HT-29 (cell line): Measurements from ENCODE around the gene RARA. TPM values are rescaled to one million over a fixed set of nuclear protein-coding genes. Genes with fewer than 3 reads are reported as not detected.

ENCODE experiments used
- DNase-seq: peaks from one replicate; pipeline ENCODE4 v3.0.0-alpha.2; 2015; ENCODE audit warnings: low spot score
- total RNA-seq: library from RNA; depleted of rRNA; stranded (reverse); fragments of >200 nt; shearing (Covaris generic); gene quantifications from 2 replicates; pipeline ENCODE4 v1.2.3, GENCODE V29; 2014; rRNA removed

RARA gene
- total RNA-seq, result 40.0 and 44.5 TPM in 2 replicates

DNA sequence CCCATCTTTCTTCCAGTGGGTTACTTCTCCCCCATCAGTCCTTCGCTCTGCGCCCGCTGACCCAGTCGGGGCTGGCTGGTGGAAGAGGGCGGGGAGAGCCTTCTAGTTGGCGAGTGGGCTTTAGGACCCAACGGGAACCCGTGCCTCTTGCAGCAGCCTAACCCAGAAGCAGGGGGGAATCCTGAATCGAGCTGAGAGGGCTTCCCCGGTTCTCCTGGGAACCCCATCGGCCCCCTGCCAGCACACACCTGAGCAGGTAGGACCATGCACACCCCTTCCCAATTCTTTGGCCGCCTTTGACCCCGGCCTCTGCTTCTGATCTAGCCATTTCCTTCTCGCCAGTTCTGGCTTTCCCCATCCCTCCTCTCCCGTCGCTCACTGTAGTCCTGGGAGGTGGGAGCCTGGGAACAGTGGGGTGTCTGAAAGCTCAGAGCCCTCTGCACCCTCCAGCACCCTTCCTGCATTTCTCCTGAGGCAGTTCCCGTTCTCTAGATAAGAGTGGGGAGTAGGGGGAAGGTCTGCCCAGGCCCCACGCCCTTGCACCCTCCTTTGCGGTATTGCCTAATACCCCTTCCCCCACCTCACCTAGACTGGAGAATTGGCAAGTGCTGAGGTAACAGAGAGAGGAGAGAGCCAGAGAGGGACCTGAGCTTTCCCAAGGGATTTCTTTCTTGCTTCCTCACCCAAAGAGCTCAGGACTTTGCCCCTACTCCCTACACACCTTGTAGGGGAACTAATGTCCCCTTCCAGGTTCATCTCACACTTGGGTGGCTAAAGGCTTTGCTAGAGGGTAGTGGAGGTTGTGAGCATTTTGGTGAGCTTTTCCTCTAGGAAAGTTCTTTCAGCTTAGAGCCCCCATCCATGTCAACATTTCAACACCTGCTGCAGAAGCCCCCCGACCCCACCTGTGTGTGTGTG lies at the start of gene RARA:
Gene RARA (plus strand): TSS at position 150 of the 918 bp plus-strand sequence. CDS start 22,039 bp downstream, outside the sequence.
- peak; percentile 58 for DNase-seq

DNA sequence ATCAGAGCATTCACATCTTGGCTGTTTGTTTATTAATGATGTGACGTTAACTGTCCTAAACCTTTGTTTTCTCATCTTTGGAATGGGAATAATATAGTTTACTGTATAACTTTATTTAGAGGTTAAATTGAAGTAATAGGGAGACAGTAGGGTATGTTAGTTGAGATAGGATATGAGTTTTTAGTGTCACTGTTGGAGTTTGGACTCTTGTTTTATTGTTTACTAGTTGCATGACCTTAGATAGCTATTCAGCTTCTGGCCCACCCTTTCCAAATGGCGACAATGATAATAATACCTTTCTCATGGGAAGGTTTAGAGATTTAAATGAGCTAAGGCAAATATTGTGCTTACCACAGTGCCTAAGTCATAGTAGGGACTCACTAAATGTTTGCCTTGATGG lies 49.5 kb upstream of the RARA start:
- no peak for DNase-seq

- no peak for DNase-seq
Measured at GRCh38 chr17:40260528-40260927, 48.5 kb upstream of the RARA start.

DNA sequence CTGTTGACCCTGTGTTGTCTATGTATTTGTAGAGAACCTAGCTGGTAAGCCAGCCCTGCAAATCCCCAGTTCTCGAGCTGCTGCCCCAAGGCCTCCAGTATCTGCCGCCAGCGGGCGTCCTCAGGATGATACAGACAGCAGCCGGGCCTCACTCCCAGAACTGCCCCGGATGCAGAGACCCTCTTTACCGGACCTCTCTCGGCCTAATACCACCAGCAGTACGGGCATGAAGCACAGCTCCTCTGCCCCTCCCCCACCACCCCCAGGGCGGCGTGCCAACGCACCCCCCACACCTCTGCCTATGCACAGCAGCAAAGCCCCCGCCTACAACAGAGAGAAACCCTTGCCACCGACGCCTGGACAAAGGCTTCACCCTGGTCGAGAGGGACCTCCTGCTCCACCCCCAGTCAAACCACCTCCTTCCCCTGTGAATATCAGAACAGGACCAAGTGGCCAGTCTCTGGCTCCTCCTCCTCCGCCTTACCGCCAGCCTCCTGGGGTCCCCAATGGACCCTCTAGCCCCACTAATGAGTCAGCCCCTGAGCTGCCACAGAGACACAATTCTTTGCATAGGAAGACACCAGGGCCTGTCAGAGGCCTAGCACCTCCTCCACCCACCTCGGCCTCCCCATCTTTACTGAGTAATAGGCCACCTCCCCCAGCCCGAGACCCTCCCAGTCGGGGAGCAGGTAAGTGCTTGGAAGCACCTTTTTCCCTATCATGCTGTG lies 44.4 kb upstream of the RARA start:
- no peak for DNase-seq

GRCh38 chr17:40265337-40265736 lies 43.6 kb upstream of the RARA start:
- DNase-seq, result no peak

DNA sequence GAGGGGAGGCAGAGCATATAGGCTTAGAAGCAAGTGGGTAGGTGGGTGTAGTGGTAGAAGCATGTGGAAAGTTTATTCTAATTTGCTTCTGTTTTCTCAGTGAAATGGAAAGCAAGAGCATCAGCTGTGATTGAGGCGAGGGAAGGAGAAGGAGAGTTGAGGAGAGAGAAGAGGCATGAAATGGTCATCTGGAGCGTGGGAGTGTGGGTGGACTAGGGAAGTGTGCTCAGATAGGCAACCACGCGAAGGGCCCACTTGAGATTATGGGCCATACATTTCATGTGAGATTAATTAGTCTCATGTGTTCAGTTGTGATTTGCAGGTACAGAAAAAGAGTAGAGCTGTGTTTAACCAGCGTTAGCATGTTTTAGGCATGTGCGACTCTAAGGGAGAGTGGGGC lies 42.1 kb upstream of the RARA start:
- DNase-seq, result no peak

DNA sequence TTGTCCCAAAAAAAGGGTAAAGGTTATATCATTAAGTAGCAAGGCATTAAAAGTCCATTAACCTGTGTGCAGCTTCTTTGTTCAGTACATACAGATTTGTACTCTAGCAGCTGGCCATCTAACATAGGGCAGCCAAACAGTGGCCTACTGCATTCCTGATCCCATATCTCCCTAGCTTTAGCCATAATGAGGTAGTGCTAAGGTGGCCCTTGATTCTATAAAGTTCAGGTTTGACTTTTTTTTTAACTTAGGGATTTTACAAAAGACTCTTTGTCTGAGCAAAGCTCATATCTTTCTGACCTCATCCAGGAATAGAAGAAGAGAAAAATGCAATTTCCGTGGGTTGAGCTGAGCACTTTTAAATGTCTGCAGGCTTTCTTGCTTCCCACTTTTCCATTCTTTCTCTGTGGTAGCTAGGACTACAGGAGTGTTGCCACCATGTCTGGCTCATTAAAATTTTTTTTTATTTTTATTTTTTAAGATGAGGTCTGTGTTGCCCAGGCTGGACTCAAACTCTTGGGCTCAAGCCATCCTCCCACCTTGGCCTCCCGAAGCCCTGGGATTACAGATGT lies 40.8 kb upstream of the RARA start:
- no peak for DNase-seq

DNA sequence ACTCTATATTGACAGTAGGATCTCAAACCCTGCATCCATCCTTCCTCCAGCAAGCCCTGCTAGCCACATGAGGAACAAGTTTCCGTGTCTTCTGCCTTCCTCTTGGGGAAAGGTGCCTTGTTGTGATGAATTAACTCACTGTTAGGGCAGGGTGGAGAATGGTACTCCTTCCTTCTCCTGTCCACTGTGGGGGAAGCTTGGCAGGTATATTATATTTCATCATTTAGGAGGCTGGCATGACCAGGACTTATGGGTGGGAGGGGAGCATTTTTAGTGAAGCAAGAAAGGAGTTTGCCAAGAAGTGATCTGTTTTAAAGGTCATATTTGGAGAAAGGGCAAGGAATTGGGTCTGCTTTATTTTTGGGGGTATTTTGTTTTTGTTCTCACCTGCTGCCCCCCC lies 30.6 kb upstream of the RARA start:
- no peak for DNase-seq

- DNase-seq, result no peak
Measured at GRCh38 chr17:40279402-40279801, 29.6 kb upstream of the RARA start.

GRCh38 chr17:40281663-40282062 lies 27.3 kb upstream of the RARA start:
- no peak for DNase-seq

DNA sequence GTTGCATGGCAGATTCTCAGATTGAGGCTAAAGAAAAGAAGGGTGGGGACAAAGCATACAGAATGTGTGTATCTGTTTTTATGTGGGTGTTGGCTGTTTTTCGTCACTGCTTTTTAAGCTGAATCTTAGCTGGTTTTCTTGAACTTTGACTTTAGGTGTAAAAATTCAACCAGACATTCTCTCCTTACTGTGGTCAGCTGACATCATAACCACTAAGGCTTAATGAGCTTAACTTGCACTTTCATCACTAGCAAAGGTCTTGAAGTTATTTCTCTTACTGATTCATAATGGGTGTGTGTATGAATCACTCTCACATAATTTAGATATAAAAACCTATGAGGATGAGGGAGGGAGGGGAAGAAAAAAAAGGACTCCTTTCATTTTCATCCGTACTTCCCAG lies 25.3 kb upstream of the RARA start:
- no peak for DNase-seq

GRCh38 chr17:40284085-40284713 lies 24.8 kb upstream of the RARA start:
- DNase-seq, result peak; percentile 95

GRCh38 chr17:40286473-40286872 lies 22.5 kb upstream of the RARA start:
- no peak for DNase-seq

- no peak for DNase-seq
Measured at GRCh38 chr17:40287159-40287493, 21.9 kb upstream of the RARA start.

DNA sequence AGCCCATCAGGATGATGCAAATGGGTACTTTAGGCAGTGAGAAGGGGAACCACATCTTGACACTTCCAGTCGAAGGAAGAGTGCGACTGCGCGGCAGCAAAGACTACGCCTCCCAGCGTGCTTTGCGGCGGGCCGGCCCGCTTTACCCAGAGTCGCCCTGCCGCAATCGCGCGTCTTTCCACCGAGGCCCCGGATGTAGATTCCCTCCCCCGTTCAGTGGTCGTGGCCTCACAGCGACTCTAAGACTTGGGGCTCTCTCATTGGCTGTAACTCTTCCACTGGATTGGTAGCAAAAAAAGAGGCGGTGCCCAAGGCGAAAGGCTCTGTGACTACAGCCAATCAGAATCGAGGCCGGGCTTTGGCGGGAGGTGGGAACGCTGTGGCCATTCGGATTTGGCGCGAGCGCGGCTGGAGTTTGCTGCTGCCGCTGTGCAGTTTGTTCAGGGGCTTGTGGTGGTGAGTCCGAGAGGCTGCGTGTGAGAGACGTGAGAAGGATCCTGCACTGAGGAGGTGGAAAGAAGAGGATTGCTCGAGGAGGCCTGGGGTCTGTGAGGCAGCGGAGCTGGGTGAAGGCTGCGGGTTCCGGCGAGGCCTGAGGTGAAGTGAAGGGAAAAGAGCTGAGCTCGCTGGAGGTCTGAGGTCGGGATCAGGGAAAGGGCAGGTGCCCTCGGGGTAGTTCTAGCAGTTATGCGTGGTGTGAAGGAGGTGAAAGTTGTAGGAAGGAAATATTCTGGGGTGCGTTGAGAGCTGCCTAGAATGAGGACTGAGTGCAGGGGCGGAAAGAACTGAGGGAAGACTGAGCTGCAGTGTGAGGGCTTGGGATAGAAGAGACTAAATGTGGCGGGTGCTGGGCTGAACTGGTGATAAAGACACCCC lies 21.2 kb upstream of the RARA start, which contains the start of gene CDC6:
Gene CDC6 (plus strand): TSS at position 386 of the 876 bp plus-strand sequence. CDS start 1,542 bp downstream, outside the sequence.
- peak; percentile 99 for DNase-seq

DNA sequence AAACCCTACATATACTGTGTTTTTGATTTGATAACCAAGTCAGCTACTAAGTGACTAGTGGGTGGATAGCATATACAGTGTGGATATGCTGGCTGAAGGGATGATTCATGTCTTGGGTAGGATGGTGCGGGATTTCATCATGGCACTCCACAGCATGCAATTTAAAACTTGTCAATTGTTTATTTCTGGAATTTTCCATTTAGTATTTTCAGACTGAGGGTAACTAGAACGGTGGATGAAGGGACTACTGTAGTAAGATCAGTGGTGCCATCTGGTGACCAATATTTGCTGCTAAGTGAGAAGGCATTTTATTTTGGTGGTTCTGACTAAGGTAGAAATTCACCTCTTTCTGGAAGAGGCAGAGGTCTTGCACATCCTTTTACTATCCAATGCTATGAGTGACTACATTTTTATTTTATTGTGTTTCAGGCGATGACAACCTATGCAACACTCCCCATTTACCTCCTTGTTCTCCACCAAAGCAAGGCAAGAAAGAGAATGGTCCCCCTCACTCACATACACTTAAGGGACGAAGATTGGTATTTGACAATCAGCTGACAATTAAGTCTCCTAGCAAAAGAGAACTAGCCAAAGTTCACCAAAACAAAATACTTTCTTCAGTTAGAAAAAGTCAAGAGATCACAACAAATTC lies 18.2 kb upstream of the RARA start:
- DNase-seq, result peak; percentile 81

DNA sequence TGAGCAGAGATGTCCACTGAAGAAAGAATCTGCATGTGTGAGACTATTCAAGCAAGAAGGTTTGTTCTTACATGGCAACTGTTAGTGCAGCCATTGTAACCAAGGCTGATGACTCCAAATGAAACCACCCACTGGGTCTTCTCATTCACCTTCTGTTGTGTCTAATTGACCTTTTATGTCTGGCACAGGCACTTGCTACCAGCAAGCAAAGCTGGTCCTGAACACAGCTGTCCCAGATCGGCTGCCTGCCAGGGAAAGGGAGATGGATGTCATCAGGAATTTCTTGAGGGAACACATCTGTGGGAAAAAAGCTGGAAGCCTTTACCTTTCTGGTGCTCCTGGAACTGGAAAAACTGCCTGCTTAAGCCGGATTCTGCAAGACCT lies 17.7 kb upstream of the RARA start:
- DNase-seq, result no peak

DNA sequence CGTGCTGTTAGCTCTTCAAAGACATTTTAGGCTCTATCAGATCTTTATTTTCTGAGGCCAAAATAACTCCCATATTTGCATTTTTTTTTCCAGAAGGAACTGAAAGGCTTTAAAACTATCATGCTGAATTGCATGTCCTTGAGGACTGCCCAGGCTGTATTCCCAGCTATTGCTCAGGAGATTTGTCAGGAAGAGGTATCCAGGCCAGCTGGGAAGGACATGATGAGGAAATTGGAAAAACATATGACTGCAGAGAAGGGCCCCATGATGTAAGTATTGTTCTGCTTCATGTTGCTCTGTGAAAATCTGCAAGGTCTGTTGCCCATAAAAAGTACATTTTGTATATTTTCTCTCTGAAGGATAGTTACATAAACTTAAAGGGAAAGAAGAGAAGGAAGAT lies 15.6 kb upstream of the RARA start:
- no peak for DNase-seq

DNA sequence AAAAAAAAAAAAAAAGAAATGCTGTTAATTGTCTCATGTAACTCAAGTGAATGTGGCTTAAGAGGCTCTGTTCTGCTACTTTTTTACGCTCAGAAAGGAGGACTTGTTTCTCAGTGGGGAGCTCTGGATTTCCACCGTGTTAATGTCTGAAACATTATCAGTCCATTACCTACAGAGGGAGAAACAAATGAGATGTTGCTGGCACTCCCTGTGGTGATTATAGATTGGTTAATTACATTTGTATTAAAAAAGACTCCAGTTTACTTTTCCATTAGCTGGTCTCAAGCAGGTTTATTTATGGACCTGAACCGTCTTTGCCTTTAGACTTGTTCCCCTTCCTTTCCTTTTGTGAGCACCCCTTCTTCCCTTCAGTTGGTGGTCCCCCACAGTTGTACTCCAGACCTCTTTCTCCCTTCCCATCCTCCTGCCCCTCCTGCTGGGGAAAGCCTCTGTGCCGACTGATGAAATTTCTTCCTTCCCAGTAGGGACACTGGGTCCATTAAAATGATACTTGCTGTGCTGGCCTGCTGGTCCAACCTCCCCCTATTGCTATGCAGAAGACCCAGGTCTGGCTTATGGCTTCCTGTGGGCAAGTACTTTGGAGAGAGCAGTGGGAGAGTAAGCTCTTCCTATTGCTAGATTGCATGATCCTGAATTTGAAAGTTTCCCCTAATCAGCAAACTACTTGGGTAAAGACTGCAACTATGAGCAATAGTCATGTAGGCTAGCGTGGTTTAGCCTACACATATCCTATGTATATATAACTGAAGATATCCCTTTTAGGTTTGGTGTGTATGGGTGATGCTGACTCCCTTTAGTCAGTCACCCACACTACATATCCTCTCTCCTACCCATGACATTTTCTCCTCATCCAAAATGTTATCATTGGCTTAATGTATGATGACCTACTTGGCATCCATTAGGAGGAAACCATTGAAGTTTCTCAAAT lies 13.2 kb upstream of the RARA start:
- no peak for DNase-seq
